22Rv1 (cell line): Measurements from ENCODE around the gene EZH2.

ENCODE experiments used
- CTCF ChIP-seq: fragments of 450-650 bp; IDR thresholded peaks from 2 replicates; pipeline ENCODE4 v1.5.1; 2017; ENCODE audit warnings: mild to moderate bottlenecking
- ZFX ChIP-seq: fragments of 450-650 bp; IDR thresholded peaks from 2 replicates; pipeline ENCODE4 v1.6.1; 2017; ENCODE audit warnings: antibody characterized with exemption, borderline replicate concordance

DNA sequence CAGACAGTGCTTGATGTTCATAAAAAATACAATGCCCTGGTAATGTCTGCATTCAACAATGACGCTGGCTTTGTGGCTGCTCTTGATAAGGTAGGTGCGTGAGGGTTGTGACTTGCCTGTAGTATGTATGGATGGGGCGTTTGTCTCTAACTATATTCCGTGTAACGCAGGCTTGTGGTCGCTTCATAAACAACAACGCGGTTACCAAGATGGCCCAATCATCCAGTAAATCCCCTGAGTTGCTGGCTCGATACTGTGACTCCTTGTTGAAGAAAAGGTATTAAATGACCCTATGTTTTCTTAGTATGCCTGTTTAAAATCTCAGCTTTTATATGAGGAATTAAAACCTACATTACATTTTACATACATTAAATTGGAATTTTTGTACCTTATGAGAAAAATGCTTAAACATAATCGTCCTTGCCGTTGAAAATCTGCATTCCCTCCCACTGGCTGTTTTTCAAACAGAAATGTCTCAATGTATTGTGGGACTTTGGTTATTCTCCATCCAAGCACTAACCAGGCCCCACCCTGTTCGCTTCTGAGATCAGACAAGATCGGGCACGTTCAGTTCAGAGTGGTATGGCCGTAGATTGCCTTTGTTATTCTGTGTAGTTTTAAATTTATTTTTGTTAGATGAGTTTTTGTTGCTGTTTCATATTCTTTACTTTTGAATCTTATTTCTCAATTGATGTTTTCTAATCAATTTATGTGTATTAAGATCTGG lies 100.1 kb downstream of the EZH2 start:
- TF ChIP-seq CTCF = no peak
- TF ChIP-seq ZFX = no peak
